Left colon (tissue), 2 donors: ENCODE data around the gene B4GALNT4. TPM values are rescaled to one million over a fixed set of nuclear protein-coding genes. Genes with fewer than 3 reads are reported as not detected.
"Not testable (repeated sequence)": the region's sequence is repeated elsewhere in the genome, so short reads cannot be mapped to it uniquely, and the experiment has no call there.

Experiments
- ATAC-seq: fragments of 200-7000 bp; cut with Tn5 transposase; one replicate; pipeline ENCODE4 v1.9.1; 2020; ENCODE audit warnings: mild to moderate bottlenecking, moderate library complexity
- DNase-seq, 2 donors: peaks; one replicate each; pipeline ENCODE4 v3.0.0-alpha.2; 2020
- intact Hi-C, 2 donors: fragments of 100-400 bp; cut with DNase I in 1 of 2; cut with micrococcal nuclease in 1 of 2; formaldehyde crosslinking; loops; one replicate each; pipeline versions ENCODE4 v1.11.2 to v1.14.0; 2022; cut with DNase I, micrococcal nuclease
- long read RNA-seq: library from polyadenylated mRNA; unstranded; transcript quantifications from one replicate; pipeline ENCODE4 v2.0.0, GENCODE V29; 2021
- total RNA-seq, 2 donors: library from RNA; stranded (reverse); fragmentation: NEBNext Ultra II Directional; extraction: Animal tissue kit (Norgen Biotek cat#: 25700); gene quantifications; one replicate each; pipeline ENCODE4 v1.2.1, GENCODE V29; 2021
- donor health status: DM: no; HTN: no; CAD: no.
- donor health status: DM: yes; HTN: yes; CAD: no.

B4GALNT4 gene
- total RNA-seq = 1 to 10 TPM; 2.4 to 3.3 TPM
- long read RNA-seq = 0 reads

GRCh38 chr11:369336-370018 is at the start of gene B4GALNT4:
Gene B4GALNT4 (plus strand): TSS chr11:369499. CDS start chr11:369804, 305 bp downstream.
- DNase-seq = no peak
- ATAC-seq = no peak
- intact Hi-C loops = loop anchor here in 1 of 2 donors (10.0 kb wide), 1 partner anchor 115 kb away; no protein-coding TSS in a partner anchor

GRCh38 chr11:319888-320273 is 49.4 kb upstream of the B4GALNT4 start:
- intact Hi-C loops, DNase-seq: not testable (repeated sequence)

GRCh38 chr11:324156-324555 is 45.1 kb upstream of the B4GALNT4 start:
- ATAC-seq (no peak), DNase-seq (no peak)

More at GRCh38 chr11:319888-320273, 49.4 kb upstream of the B4GALNT4 start:
- peak; percentile 1 for ATAC-seq

GRCh38 chr11:324593-325517 is 44.4 kb upstream of the B4GALNT4 start:
- intact Hi-C loops, ATAC-seq, DNase-seq: not testable (repeated sequence)

More at GRCh38 chr11:324156-324555, 45.1 kb upstream of the B4GALNT4 start:
- intact Hi-C loops = no loop called here

GRCh38 chr11:325796-326591 is 43.3 kb upstream of the B4GALNT4 start:
- intact Hi-C loops = no loop called here
- no peak for DNase-seq
- no peak for ATAC-seq

- DNase-seq (no peak), ATAC-seq (peak; percentile 8)
- intact Hi-C loops = no loop called here
Observed at GRCh38 chr11:326592-326841, 42.8 kb upstream of the B4GALNT4 start.

- DNase-seq (peak; percentile 72 to 77), ATAC-seq (peak; percentile 55)
- intact Hi-C loops = no loop called here
Observed at GRCh38 chr11:326842-327580, 42.3 kb upstream of the B4GALNT4 start.

GRCh38 chr11:327581-327923 is 41.7 kb upstream of the B4GALNT4 start:
- DNase-seq = no peak
- ATAC-seq = no peak
- intact Hi-C loops = no loop called here

GRCh38 chr11:328012-328411 is 41.3 kb upstream of the B4GALNT4 start:
- no peak for DNase-seq
- intact Hi-C loops = no loop called here
- no peak for ATAC-seq

- DNase-seq, ATAC-seq, intact Hi-C loops: not testable (repeated sequence)
Observed at GRCh38 chr11:328516-329100, 40.7 kb upstream of the B4GALNT4 start.

- intact Hi-C loops = no loop called here
- no peak for ATAC-seq
- DNase-seq = no peak
Observed at GRCh38 chr11:329886-330253, 39.4 kb upstream of the B4GALNT4 start.

- intact Hi-C loops = no loop called here
- DNase-seq (no peak), ATAC-seq (no peak)
Observed at GRCh38 chr11:330307-330693, 39.0 kb upstream of the B4GALNT4 start.

GRCh38 chr11:330694-331357 is 38.5 kb upstream of the B4GALNT4 start:
- DNase-seq (peak in 1 of 2 donors; percentile 23), ATAC-seq (no peak)
- intact Hi-C loops = no loop called here

- intact Hi-C loops = no loop called here
- no peak for ATAC-seq
- DNase-seq = no peak
Observed at GRCh38 chr11:331358-332060, 37.8 kb upstream of the B4GALNT4 start.

GRCh38 chr11:332651-333480 is 36.4 kb upstream of the B4GALNT4 start:
- DNase-seq = no peak
- no peak for ATAC-seq
- intact Hi-C loops = no loop called here

- ATAC-seq, DNase-seq, intact Hi-C loops: not testable (repeated sequence)
Observed at GRCh38 chr11:333616-334263, 35.6 kb upstream of the B4GALNT4 start.
